WTC11 (cell line): ENCODE results near the gene EPHA1.

Experiments
- ATF6 ChIP-seq: sonication (generic); formaldehyde crosslinking; IDR thresholded peaks from 2 replicates; pipeline ENCODE4 v1.8.1; 2023; ENCODE audit warnings: mild to moderate bottlenecking, missing genetic modification reagents
- CTCF ChIP-seq: fragments of 200-600 bp; IDR thresholded peaks from 2 replicates; pipeline ENCODE4 v1.8.0; 2022; ENCODE audit warnings: antibody characterized with exemption
- E2F1 ChIP-seq: sonication (generic); formaldehyde crosslinking; IDR thresholded peaks from 2 replicates; pipeline ENCODE4 v1.8.0; 2022; ENCODE audit warnings: mild to moderate bottlenecking, missing genetic modification reagents
- ESRRA ChIP-seq: sonication (generic); formaldehyde crosslinking; IDR thresholded peaks from 2 replicates; pipeline ENCODE4 v1.8.1; 2022; ENCODE audit warnings: mild to moderate bottlenecking, missing genetic modification reagents, borderline replicate concordance
- ETV6 ChIP-seq: sonication (generic); formaldehyde crosslinking; IDR thresholded peaks from 2 replicates; pipeline ENCODE4 v1.8.1; 2022; ENCODE audit warnings: mild to moderate bottlenecking, missing genetic modification reagents
- NFYB ChIP-seq: sonication (generic); formaldehyde crosslinking; conservative IDR thresholded peaks from 2 replicates; pipeline ENCODE4 v1.8.0; 2022; ENCODE audit warnings: low read depth, missing genetic modification reagents
- SP1 ChIP-seq: sonication (generic); formaldehyde crosslinking; conservative IDR thresholded peaks from 2 replicates; pipeline ENCODE4 v1.8.1; 2022; ENCODE audit warnings: missing genetic modification reagents
- ZBTB21 ChIP-seq: sonication (generic); formaldehyde crosslinking; IDR thresholded peaks from 2 replicates; pipeline ENCODE4 v1.8.1; 2023; ENCODE audit warnings: mild to moderate bottlenecking, missing genetic modification reagents, borderline replicate concordance
- ZMAT4 ChIP-seq: fragments of 250-450 bp; sonication (Bioruptor Pico); IDR thresholded peaks from 2 replicates; pipeline ENCODE4 v1.9.0; 2021; ENCODE audit warnings: mild to moderate bottlenecking
- ZNF232 ChIP-seq: sonication (generic); formaldehyde crosslinking; IDR thresholded peaks from 2 replicates; pipeline ENCODE4 v1.8.0; 2022; ENCODE audit warnings: mild to moderate bottlenecking, missing genetic modification reagents

GRCh38 chr7:143396625-143397556, 11.8 kb downstream of the EPHA1 start:
- TF ChIP-seq ETV6 (no peak), CTCF (no peak), SP1 (CRISPR knock-in tag) (no peak), ATF6 (CRISPR knock-in tag) (no peak), NFYB (CRISPR knock-in tag) (no peak), ZBTB21 (CRISPR knock-in tag) (no peak), E2F1 (CRISPR knock-in tag) (no peak), ZNF232 (CRISPR knock-in tag) (no peak), ESRRA (CRISPR knock-in tag) (no peak), ZMAT4 (CRISPR knock-in tag) (no peak)
